ENCODE measurements around the gene NAA35. TPM values are rescaled to one million over a fixed set of nuclear protein-coding genes. Genes with fewer than 3 reads are reported as not detected.

NAA35 gene
- total and polyA plus RNA-seq, 2 experiments from 2014 or later: 29.2 to 31.6 TPM

GRCh38 chr9:85927076-85927475 is 13.9 kb upstream of the NAA35 start:
- Histone ChIP-seq H4K20me1 (replicated peaks; ENCODE audit: insufficient read depth) (no peaks in the 10 kb centered on the region), H3F3A (replicated peaks; ENCODE audit: low read depth) (no peaks in the 10 kb centered on the region), H3K4me2 (no peak overlapping the region), H2AFZ (no peak overlapping the region), H3K4me1 (ENCODE audit: insufficient read depth) (no peaks in the 10 kb centered on the region), H3K27me3 (ENCODE audit: insufficient read depth) (no peaks in the 10 kb centered on the region), H3K27ac (ENCODE audit: low read depth) (no peak overlapping the region), H3K36me3 (ENCODE audit: insufficient read depth) (no peaks in the 10 kb centered on the region), H3K4me3 (no peak overlapping the region), H3K9me2 (ENCODE audit: insufficient read depth) (no peaks in the 10 kb centered on the region), H3K79me2 (replicated peaks; ENCODE audit: insufficient read depth) (no peaks in the 10 kb centered on the region)
- no peak for DNase-seq (ENCODE audit: low spot score)
- H3K27ac Mint-ChIP-seq: no peak overlapping the region
- no peaks in the 10 kb centered on the region for H3K27me3 Mint-ChIP-seq (ENCODE audit: insufficient read depth, low read depth, poor library complexity)
- no peaks in the 10 kb centered on the region for H3K9me3 Mint-ChIP-seq
- no peak for ATAC-seq
- no peaks in the 10 kb centered on the region for H3K36me3 Mint-ChIP-seq (ENCODE audit: low read depth)
- no peak overlapping the region for H3K4me3 Mint-ChIP-seq
- H3K4me1 Mint-ChIP-seq: peaks cover 8% of the 10 kb centered on the region; the same call in 2 of the 3 replicates
- TF ChIP-seq ZNF114 (CRISPR knock-in tag; IDR thresholded peaks at IDR 0.05) (no peak), NANOG (IDR thresholded peaks at IDR 0.05; ENCODE audit: borderline replicate concordance) (no peak), ZNF331 (CRISPR knock-in tag; IDR thresholded peaks at IDR 0.05; ENCODE audit: low read depth) (no peak), REST (IDR thresholded peaks at IDR 0.05; ENCODE audit: unreplicated experiment) (no peak), ETS1 (IDR thresholded peaks at IDR 0.05) (no peak), JUNB (IDR thresholded peaks at IDR 0.05; ENCODE audit: unreplicated experiment) (no peak), ZNF462 (CRISPR knock-in tag; IDR thresholded peaks at IDR 0.05) (no peak), EZH2 (IDR thresholded peaks at IDR 0.05; ENCODE audit: low read depth, unreplicated experiment) (no peak)
- TF ChIP-seq, protein P1, sequence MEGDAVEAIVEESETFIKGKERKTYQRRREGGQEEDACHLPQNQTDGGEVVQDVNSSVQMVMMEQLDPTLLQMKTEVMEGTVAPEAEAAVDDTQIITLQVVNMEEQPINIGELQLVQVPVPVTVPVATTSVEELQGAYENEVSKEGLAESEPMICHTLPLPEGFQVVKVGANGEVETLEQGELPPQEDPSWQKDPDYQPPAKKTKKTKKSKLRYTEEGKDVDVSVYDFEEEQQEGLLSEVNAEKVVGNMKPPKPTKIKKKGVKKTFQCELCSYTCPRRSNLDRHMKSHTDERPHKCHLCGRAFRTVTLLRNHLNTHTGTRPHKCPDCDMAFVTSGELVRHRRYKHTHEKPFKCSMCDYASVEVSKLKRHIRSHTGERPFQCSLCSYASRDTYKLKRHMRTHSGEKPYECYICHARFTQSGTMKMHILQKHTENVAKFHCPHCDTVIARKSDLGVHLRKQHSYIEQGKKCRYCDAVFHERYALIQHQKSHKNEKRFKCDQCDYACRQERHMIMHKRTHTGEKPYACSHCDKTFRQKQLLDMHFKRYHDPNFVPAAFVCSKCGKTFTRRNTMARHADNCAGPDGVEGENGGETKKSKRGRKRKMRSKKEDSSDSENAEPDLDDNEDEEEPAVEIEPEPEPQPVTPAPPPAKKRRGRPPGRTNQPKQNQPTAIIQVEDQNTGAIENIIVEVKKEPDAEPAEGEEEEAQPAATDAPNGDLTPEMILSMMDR (conservative IDR thresholded peaks at IDR 0.05; ENCODE audit: low read depth in 2 of 2): no peak

All from GM23338 (cell line).